ENCODE data around the gene CSHL1.
"Not testable (repeated sequence)": the region's sequence is repeated elsewhere in the genome, so short reads cannot be mapped to it uniquely, and the experiment has no call there.

Gene CSHL1

DNA sequence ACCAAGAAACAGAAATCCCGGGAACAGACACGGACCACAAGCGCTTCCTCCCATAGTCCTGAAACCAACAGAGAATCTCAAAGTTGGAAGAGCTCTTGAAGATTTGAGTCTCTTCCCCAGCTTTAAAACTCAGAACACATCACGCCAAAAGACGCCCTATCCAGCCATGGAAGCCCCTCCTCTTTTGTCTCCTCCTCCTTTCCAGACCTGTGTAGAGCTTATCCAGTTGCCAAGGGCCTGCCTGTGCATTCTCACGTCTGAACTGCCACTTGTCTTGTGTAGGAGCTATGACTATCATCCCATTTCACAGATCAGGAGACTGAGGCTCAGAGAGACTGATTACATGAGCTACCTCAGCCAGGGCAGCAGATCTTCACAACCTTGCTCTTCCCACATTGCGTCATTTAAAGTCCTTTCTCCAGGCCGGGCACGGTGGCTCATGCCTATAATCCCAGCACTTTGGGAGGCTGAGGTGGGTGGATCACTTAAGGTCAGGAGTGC, 28.4 kb downstream of the CSHL1 start:
- DNase-seq (ENCODE audit: low read depth), result not testable (repeated sequence)

DNA sequence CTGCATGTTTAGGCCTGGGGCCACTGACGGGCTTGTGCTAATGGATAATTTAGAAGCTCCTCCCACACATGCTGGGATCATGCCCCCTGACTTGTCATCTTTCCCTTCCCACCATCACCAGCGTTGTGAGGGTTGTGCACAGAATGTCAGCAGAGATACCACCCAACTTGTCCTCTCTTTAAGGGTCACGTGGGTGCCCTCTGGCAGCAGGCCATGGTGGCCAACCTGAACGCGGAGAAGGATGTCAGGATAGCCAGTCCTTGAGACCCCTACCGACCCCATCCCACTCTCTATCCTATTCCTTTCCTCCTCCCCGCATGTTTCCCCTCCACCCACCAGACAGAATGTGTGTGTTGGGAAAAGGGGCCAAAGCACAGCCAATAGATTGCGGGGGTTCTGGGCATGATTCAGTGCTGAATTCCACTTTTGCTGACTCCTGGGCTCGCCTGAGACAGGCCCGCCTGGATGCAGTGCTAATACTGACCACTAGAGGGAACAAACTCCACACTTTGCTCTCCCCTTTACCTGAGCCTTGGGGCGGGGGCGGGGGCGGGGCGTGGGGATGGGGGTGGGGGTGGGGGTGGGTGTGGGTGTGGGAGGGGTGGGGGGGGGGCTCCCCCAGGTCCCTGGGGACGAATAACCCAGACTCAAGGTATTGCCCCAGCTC, 29.0 kb downstream of the CSHL1 start, which contains the start of gene GH2:
GH2 (minus strand) TSS at position 10 of the 667 bp plus-strand sequence. CDS start 143 bp downstream, outside the sequence.
- peak; percentile 78 for DNase-seq (ENCODE audit: low read depth)

DNA sequence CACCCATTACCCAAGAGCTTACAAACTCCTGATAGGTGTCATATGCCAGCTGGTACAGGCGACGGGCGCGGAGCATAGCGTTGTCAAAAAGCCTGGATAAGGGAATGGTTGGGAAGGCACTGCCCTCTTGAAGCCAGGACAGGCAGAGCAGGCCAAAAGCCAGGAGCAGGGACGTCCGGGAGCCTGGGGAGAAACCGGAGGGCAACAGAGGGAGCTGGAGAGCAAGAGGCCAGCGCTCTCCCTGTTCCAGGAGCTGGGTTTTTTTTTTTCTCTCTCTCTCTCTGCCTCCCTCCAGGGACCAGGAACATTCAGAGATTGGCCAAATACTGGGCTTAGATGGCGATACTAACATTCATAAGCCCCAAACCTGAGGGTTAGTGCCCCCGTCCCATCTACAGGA, 29.7 kb downstream of the CSHL1 start:
- peak; percentile 12 for DNase-seq (ENCODE audit: low read depth)

DNA sequence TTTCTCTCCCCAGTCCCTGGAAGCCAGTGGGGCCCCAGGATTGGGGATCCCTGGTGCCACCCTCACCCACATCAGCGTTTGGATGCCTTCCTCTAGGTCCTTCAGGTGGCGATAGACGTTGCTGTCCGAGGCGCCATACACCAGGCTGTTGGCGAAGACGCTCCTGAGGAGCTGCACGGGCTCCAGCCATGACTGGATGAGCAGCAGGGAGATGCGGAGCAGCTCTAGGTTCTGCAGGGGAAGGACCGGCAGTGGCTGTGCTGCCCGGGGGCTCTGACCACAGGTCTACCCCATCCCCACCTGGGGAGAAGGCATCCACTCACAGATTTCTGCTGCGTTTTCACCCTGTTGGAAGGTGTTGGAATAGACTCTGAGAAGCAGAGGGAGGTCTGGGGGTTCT, 30.4 kb downstream of the CSHL1 start:
- no peak for DNase-seq (ENCODE audit: low read depth)

DNA sequence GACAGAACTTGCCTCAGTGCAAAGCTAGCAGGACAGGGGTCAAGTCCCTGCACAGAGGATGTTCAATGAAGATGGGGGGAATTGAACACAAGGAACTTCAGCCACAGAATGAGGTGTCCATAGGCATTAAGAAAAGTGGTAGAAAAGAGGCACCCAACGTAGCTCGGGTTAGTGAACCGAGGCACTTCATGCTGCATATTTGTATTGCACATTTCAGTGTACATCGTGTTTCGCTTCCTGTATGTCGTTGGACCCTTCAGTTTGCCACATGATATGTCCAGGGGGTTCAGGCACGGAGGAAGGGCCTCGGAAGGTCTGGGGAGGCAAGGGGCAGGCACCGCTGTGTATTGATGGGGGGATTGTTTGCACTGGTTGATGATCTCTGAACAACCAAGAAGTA, 32.6 kb downstream of the CSHL1 start:
- DNase-seq (ENCODE audit: low read depth), result not testable (repeated sequence)

DNA sequence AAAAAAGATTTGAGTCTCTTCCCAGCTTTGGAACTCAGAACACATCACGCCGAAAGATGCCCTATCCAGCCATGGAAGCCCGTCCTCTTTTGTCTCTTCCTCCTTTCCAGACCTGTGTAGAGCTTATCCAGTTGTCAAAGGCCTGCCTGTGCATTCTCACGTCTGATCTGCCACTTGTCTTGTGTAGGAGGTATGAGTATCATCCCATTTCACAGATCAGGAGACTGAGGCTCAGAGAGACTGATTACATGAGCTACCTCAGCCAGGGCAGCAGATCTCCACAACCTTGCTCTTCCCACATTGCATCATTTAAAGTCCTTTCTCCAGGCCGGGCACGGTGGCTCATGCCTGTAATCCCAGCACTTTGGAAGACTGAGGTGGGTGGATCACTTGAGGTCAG, 36.4 kb downstream of the CSHL1 start:
- DNase-seq (ENCODE audit: low read depth), result not testable (repeated sequence)

DNA sequence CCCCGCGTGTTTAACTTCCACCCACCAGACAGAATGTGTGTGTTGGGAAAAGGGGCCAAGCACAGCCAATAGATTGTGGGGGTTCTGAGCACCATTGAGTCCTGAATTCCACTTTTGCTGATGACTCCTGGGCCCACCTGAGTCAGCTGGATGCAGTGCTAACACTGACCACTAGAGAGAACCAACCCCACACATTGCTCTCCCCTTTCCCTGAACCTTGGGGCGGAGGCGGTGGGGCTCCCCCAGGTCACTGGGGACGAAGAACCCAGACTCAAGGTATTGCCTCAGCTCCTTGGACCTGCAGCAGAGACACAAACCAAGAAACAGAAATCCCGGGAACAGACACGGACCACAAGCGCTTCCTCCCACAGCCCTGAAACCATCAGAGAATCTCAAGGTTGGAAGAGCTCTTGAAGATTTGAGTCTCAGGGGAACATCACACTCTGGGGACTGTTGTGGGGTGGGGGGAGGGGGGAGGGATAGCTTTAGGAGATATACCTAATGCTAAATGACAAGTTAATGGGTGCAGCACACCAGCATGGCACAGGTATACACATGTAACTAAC, 36.9 kb downstream of the CSHL1 start:
- not testable (repeated sequence) for DNase-seq (ENCODE audit: low read depth)

DNA sequence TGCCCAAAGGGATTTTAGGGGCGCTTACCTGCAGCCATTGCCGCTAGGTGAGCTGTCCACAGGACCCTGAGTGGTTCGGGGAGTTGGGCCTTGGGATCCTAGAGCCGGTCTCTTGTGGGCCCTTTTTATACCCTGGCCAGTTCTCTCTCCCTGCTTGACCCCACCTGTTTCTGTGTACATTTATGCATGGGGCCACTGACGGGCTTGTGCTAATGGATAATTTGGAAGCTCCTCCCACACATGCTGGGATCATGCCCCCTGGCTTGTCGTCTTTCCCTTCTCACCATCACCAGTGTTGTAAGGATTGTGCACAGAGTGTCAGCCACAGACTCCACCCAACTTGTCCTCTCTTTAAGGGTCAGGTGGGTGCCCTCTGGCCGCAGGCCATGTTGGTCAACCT, 37.5 kb downstream of the CSHL1 start, which contains the start of gene CSH2:
CSH2 (minus strand) TSS at position 101 of the 400 bp plus-strand sequence; CDS start at position 38, 63 bp downstream.
- DNase-seq (ENCODE audit: low read depth), result not testable (repeated sequence)

DNA sequence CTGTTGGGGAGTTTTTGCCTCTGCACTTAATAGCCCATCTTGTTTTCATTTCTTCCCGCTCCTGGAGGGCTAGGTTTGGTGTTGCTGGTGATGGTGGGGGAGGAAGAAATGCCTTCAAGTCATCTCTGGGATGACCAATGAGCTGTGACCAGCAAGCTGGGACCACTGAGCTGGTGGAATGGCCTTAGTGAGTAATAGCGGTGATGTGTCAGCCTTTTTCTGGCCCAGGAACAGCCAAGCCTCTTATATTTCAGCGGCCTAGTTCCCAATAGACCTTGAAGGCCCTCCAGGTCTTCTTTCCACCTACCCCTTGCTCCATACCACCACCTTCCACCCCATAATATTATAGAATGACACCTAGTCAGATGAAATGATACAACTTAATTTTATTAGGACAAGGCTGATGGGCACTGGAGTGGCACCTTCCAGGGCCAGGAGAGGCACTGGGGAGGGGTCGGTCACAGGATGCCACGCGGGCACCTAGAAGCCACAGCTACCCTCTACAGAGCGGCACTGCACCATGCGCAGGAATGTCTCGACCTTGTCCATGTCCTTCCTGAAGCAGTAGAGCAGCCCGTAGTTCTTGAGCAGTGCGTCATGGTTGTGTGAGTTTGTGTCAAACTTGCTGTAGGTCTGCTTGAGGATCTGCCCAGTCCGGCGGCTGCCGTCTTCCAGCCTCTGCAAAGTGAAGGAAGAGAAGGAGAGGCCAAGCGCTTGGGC, 39.3 kb downstream of the CSHL1 start:
- peak; percentile 44 for DNase-seq (ENCODE audit: low read depth)

DNA sequence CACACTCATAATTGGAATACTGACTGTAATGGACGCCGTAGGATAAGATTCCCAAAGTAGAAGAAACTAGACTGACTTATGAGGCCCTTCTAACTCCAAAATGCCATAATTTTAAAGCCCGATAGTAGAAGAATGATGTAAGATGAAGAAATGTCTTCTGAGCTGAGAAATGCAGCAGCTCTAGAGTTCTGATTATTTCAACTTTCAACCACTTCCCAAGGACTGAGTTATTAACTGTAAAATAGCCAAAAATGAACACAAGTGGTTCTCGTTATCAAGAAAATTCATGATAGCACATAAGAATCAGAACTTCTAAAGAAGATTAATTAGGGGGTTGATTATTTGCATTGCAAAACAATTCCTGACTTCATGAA, 40.8 kb downstream of the CSHL1 start:
- DNase-seq (ENCODE audit: low read depth), result not testable (repeated sequence)

DNA sequence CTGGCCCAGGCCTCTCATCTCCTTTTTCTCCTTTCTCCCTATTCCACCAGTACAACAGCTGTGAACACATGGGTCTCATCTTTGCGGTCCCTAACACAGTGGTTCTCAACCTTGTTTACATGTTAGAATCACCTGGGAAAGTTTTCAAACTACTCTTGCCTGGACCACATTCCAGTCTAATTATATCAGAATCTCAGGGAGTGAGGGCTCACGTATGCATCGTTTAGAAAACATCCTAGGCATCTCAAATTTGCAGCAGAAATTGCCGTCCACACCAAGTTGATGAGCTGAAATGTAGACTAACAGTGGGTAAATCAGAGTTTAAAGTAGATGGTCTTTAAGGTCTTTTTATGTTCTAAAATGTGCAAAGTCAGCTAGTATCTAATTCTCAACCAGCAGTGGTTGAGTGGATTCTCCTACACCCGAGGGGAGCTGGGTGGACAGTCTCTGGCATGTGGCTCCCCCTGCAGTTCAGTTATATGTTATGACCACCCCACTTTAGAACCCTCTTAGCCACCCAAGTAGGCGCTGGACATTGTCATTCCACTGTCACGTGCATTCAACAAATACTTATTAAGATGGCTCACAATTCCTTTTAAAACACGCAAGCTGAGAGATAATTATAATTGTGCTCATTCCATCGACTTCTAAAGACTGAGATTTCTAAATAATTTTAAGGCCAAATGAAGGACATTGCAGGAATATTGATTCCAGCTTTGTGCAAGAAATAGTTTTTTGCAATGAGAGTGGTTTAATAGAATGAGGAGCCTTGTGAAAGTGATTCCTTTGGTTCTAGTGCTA, 41.4 kb downstream of the CSHL1 start:
- peak; percentile 39 for DNase-seq (ENCODE audit: low read depth)

DNA sequence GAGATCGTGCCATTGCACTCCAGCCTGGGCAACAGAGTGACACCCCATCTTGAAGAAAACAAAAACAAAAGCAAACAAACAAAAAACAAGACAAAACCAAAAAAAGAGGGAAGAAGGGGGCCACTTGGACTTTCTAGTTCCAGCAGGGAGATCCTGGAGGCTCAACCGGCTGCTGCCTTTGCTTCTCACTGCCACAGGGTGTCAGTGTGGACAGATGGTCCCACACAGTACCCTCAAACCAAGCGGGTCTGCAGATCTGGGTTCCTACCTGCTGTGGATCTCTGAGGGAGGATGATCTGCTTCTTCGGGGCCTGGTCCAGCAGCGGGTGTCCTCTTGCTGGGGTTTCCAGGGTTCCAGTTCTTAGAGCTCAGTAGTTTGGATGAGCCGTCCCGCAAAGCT, 44.4 kb downstream of the CSHL1 start:
- not testable (repeated sequence) for DNase-seq (ENCODE audit: low read depth)

Measured in ELR (cell line).